T-helper 1 cell (primary cell): Measurements from ENCODE around the gene SAFB.
"Not testable (repeated sequence)": the region's sequence is repeated elsewhere in the genome, so short reads cannot be mapped to it uniquely, and the experiment has no call there.

Experiments used
- DNase-seq, 5 donors: peaks; one replicate each; pipeline ENCODE4 v3.0.0-alpha.2; 2012 to 2020

Gene SAFB

GRCh38 chr19:5595745-5596144, 27.1 kb upstream of the SAFB start:
- DNase-seq, result no peak

- no peak for DNase-seq
These were observed 22.1 kb upstream of the SAFB start for GRCh38 chr19:5600797-5601196.

GRCh38 chr19:5603626-5604025, 19.3 kb upstream of the SAFB start:
- no peak for DNase-seq

DNA sequence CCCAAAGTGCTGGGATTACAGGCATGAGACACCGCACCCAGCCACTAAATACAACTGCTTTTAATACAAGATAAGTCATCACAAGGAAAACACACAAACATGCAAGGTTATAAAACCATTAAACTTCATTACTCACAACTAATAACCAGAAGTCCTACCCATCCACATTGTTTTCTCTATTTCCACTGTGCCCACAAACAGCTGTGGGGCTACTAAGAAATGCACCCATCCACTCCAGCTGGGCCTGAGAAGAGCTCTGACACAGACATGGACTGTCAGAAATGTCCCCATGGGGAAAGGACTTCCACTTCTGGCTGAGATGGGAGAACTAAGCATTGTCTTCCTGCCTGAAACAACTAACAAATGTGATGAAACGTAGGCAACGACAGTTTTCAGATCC, 17.5 kb upstream of the SAFB start:
- DNase-seq, result no peak

- DNase-seq, result no peak
These were observed 15.3 kb upstream of the SAFB start for GRCh38 chr19:5607318-5608275.

DNA sequence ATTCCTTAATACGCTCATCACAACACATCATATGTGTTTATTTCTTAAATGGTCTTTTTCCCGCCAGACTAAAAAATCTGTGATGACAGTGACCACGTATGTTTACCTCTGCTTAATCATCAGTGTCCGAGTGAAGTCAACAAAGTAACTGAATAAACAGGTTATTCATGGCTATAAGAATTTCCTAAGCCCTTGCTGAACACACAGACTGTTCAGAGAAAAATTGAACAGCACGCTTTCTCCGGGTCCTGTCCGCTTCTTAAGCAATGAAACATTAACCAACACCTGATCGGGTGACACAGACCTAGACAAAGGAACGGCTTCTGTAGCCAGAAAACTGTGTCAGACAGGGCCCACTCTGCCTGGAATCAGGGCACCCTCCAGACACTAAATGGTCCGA, 14.6 kb upstream of the SAFB start:
- no peak for DNase-seq

DNA sequence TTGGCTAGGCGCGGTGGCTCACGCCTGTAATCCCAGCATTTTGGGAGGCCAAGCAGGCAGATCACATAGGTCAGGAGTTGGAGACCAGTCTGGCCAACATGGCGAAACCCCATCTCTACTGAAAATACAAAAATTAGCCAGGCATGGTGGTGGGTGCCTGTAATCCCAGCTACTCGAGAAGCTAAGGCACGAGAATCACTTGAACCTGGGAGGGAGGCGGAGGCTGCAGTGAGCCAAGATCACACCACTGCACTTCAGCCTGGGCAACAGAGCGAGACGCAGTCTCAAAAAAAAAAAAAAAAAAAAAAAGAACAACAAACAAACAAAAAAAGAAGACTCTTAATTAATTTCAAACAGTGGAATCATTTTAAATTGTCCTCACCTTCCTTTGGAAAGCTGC, 14.1 kb upstream of the SAFB start:
- not testable (repeated sequence) for DNase-seq

GRCh38 chr19:5609881-5610448, 12.9 kb upstream of the SAFB start:
- DNase-seq, result no peak

DNA sequence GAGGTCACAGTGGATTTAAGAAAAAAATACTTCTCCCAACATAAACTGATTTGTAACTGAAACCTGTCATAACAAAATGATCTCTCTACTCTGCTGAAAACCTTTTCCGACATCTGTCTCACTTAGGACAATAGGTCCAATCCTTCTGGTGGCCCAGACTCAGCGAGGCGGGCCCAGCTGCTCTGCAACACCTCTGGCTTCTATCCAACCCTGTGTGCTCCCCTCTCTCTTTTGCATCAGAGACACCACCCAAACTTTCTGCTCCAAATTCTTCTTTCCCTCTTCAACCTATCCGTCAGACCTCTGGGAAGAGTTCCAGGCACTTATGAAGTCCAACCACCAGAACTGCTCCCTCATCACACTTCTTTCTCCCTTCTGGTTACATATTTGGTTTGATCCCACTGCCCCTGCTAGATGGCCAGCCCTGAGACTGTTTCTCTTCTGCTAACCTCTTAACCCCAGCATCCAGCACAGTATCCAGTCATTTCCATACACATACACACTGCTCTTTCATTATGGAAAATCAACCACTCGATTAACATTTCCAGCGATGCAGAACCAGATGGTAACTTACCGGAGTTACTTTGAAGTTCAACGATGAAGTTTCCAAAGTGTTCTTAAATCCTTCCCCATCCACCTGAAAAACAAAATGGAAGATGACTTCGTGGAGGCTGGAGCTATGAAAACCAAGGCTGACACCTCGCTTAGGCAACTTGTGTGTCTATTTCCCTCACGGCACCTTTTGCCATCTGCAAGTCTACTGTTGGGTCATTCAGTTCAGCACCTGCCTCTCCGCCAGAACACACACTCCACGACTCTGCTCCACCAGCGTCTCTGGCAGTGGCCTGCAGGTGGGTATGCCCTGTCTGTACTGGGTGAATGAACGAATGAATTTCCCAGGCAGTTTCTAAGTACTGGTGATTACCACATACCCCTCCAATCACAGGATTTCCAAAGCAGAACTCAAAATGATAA, 9.7 kb upstream of the SAFB start:
- DNase-seq, result no peak

GRCh38 chr19:5615756-5616327, 7.0 kb upstream of the SAFB start:
- no peak for DNase-seq

- DNase-seq, result no peak
These were observed 5.8 kb upstream of the SAFB start for GRCh38 chr19:5617080-5617479.

- no peak for DNase-seq
These were observed 4.3 kb upstream of the SAFB start for GRCh38 chr19:5618591-5618990.

DNA sequence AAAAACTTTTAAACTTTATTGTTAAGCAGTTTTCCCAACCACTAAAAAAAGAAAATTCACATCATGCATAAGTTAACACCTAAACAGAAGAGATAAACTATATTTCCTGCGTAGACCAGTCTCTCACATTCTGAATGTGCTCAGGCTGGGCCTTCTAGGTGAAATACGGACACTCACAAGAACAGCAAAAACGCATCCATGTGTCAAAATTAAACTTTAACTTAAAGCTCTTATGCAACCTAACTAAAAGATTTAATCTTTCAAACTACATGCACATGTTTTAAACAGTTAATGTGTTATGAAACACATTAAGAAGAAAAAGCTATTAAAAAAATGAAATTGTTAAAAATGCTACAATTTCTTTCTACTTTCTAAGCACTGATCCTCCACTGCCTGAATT, 2.9 kb upstream of the SAFB start:
- DNase-seq, result no peak

DNA sequence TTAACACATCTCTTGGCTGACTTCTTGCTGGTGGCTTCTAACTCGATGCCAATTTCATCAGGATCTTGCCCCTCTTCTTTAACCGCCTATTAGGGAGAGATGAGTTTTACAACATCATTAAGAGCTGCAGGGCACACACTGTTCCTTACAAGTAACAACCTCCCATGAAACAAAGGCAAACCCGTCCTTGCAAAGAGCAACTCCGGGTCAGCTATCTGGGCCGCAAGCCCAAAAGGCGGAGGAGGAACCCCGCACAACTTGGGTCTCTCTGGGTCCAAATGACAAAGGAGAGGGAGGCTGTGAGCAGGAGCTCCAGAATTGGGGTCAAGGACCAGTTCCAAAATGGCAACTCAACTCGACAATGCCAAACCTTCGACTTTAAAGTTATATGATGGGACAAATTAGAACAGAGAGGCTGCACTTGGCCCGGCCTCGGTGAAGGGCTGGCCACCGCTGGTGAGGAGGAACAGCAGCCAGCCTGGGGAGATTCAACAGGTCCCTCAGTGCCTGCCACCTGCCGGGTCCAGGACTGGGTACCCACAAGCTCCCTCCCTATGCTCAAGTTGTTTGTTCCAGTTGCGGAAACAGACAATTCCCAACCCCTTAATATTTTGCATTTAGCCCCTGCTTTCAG, 1.5 kb upstream of the SAFB start:
- peak in 1 of 5 donors; percentile 9 for DNase-seq

- no peak for DNase-seq
These were observed 878 bp upstream of the SAFB start for GRCh38 chr19:5621945-5622464.

GRCh38 chr19:5623397-5624017, 624 bp downstream of the SAFB start:
- DNase-seq, result no peak

GRCh38 chr19:5624018-5624663, 1.3 kb downstream of the SAFB start:
- peak in 1 of 5 donors; percentile 7 for DNase-seq

DNA sequence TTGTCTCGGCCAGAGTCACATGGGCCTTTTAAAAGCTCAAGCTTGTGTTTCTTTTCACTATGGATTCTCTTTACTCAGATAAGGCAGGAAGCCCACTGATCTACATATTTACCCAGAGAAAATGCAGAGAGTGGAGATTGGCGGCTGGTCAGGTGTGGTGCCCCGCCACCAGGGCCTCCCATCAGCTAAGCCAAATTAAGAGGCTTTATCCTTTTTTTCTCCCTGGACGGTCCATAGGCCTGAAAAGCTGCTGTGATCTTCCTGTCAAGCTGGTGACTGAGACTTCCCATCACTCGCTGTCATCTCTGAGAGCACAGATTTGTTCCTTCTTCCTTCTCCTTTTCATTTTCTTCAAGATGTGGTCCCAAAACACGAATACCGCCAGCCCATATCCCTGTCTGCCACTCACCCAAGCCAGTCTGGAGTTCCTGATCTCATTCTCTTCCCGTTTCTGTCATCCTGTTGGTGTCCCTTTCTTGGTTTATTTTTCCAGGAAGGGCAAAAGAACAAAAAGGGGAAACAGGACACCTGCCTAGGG, 1.9 kb downstream of the SAFB start:
- DNase-seq, result no peak

DNA sequence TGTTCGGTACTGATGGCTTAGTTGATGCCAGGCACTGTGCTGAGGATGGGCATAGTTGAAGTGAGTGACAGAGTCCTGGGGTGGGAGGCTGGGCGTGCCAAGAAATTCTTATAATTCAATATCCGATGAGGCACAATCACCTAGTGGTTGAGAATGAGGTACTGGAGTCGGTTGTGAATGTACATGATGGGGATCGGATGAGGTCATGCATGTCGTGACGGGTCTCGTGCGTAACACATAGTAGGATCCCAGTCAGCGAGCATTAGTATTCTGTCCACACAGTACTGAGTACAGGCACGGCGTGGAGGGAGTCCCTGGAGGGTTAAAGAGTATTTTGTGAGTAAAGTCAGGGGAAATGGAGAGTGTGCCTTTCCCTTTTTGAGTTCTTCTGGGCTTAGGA, 2.8 kb downstream of the SAFB start:
- no peak for DNase-seq

DNA sequence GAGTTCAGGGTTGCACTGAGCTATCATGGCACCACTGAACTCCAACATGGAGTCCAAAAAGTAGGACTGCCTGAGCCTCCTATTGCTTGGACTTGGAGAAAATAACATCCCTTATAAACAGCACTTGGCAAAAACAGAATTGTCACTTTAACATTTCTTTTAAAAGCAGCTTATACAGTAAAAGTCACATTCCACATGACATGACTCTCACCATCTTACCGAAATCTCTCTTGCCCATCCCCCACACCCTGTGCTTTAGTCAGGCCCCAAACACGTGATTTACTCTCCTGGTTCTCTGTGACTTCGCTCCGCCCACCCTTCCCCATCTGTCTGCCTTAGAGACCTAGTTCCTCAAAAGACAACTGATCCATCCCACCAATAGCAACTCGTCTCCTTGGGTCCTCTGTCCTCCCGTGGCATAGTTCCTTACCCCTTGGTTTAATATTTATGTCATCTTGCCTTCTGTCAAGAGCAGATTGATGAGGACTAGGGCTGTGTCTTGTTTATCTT, 4.6 kb downstream of the SAFB start:
- peak in 1 of 5 donors; percentile 23 for DNase-seq
